Stimulated activated CD8-positive, alpha-beta memory T cell treated with anti-CD3 and anti-CD28 coated beads, Interleukin-12 subunit alpha, Interleukin-12 subunit beta, amount 100 ng/mL, for 4 hours (primary cell): ENCODE results near the gene EVC.
"Not testable (repeated sequence)": the region's sequence is repeated elsewhere in the genome, so short reads cannot be mapped to it uniquely, and the experiment has no call there.

Experiments used
- DNase-seq: peaks from one replicate; pipeline ENCODE4 v3.0.0-alpha.2; 2020; ENCODE audit warnings: low read depth

EVC gene

GRCh38 chr4:5815641-5816040 is 104.6 kb downstream of the EVC start:
- DNase-seq, result no peak

- no peak for DNase-seq
Observed at GRCh38 chr4:5816101-5816500, 105.1 kb downstream of the EVC start.

- no peak for DNase-seq
Observed at GRCh38 chr4:5816851-5817375, 105.9 kb downstream of the EVC start.

- no peak for DNase-seq
Observed at GRCh38 chr4:5821665-5822358, 110.8 kb downstream of the EVC start.

- no peak for DNase-seq
Observed at GRCh38 chr4:5822619-5823018, 111.6 kb downstream of the EVC start.

GRCh38 chr4:5823542-5824211 is 112.7 kb downstream of the EVC start:
- no peak for DNase-seq

GRCh38 chr4:5824227-5824626 is 113.2 kb downstream of the EVC start:
- no peak for DNase-seq

GRCh38 chr4:5824635-5825034 is 113.6 kb downstream of the EVC start:
- no peak for DNase-seq

GRCh38 chr4:5825321-5826041 is 114.5 kb downstream of the EVC start:
- no peak for DNase-seq

- DNase-seq, result no peak
Observed at GRCh38 chr4:5826437-5827107, 115.6 kb downstream of the EVC start.

GRCh38 chr4:5827108-5828004 is 116.4 kb downstream of the EVC start:
- DNase-seq, result no peak

GRCh38 chr4:5828005-5828391 is 117.0 kb downstream of the EVC start:
- DNase-seq, result no peak

GRCh38 chr4:5836943-5837342 is 125.9 kb downstream of the EVC start:
- no peak for DNase-seq

- not testable (repeated sequence) for DNase-seq
Observed at GRCh38 chr4:5837483-5837882, 126.5 kb downstream of the EVC start.

GRCh38 chr4:5839332-5839731 is 128.3 kb downstream of the EVC start:
- DNase-seq, result no peak

- no peak for DNase-seq
Observed at GRCh38 chr4:5839751-5840674, 129.0 kb downstream of the EVC start.

- no peak for DNase-seq
Observed at GRCh38 chr4:5842456-5842855, 131.5 kb downstream of the EVC start.

GRCh38 chr4:5843573-5844530 is 132.9 kb downstream of the EVC start:
- no peak for DNase-seq
